Osteocyte (in vitro differentiated cells): ENCODE results near the gene MISP. TPM values are rescaled to one million over a fixed set of nuclear protein-coding genes. Genes with fewer than 3 reads are reported as not detected.

ENCODE experiments used
- DNase-seq: peaks from one replicate; pipeline ENCODE4 v3.0.0; 2021; ENCODE audit warnings: mixed read lengths; ENCODE audit not compliant: unreplicated experiment; ENCODE audit errors: extremely low spot score
- H3K27ac Mint-ChIP-seq: one replicate; pipeline ENCODE4 v1.8.0; 2021; ENCODE audit warnings: mild to moderate bottlenecking, mixed read lengths; ENCODE audit not compliant: unreplicated experiment
- H3K27me3 Mint-ChIP-seq: one replicate; pipeline ENCODE4 v1.8.0; 2021; ENCODE audit warnings: mixed read lengths; ENCODE audit not compliant: unreplicated experiment
- H3K36me3 Mint-ChIP-seq: one replicate; pipeline ENCODE4 v1.8.0; 2021; ENCODE audit warnings: mixed read lengths; ENCODE audit not compliant: unreplicated experiment
- H3K4me1 Mint-ChIP-seq: one replicate; pipeline ENCODE4 v1.8.0; 2021; ENCODE audit warnings: mixed read lengths; ENCODE audit not compliant: unreplicated experiment
- H3K4me3 Mint-ChIP-seq: one replicate; pipeline ENCODE4 v1.8.0; 2021; ENCODE audit warnings: mild to moderate bottlenecking, moderate library complexity, mixed read lengths; ENCODE audit not compliant: unreplicated experiment
- H3K9me3 Mint-ChIP-seq: one replicate; pipeline ENCODE4 v1.8.0; 2021; ENCODE audit warnings: mixed read lengths; ENCODE audit not compliant: unreplicated experiment
- CTCF ChIP-seq: fragments of 200-600 bp; sonication (generic); IDR thresholded peaks from 2 replicates; pipeline ENCODE4 v1.5.0; 2021; ENCODE audit warnings: antibody characterized with exemption, mild to moderate bottlenecking, moderate library complexity
- total RNA-seq: library from RNA; stranded (reverse); gene quantifications from 2 replicates; pipeline ENCODE4 v1.2.1, GENCODE V29; 2021

Gene MISP
- total RNA-seq, 1 donor from 2014 or later, result 1.3 TPM

- Mint-ChIP-seq H3K4me3 (no peak overlapping the region), H3K27ac (no peak overlapping the region), H3K36me3 (peaks cover 33% of the 10 kb centered on the region), H3K4me1 (peaks cover 50% of the 10 kb centered on the region), H3K27me3 (no peaks in the 10 kb centered on the region), H3K9me3 (no peaks in the 10 kb centered on the region)
- no peak for DNase-seq
- TF ChIP-seq CTCF, result no peak
These were observed 52.9 kb downstream of the MISP start for GRCh38 chr19:803686-804418.

- DNase-seq, result peak; percentile 85
- Mint-ChIP-seq H3K27me3 (no peaks in the 10 kb centered on the region), H3K9me3 (no peaks in the 10 kb centered on the region), H3K27ac (no peak overlapping the region), H3K4me3 (no peak overlapping the region), H3K4me1 (peaks cover 45% of the 10 kb centered on the region), H3K36me3 (peaks cover 29% of the 10 kb centered on the region)
- TF ChIP-seq CTCF, result no peak
These were observed 53.7 kb downstream of the MISP start for GRCh38 chr19:804419-805165.

- Mint-ChIP-seq H3K4me1 (peaks cover 40% of the 10 kb centered on the region), H3K27ac (no peak overlapping the region), H3K9me3 (no peaks in the 10 kb centered on the region), H3K4me3 (no peak overlapping the region), H3K27me3 (no peaks in the 10 kb centered on the region), H3K36me3 (peaks cover 25% of the 10 kb centered on the region)
- TF ChIP-seq CTCF, result no peak
- peak; percentile 84 for DNase-seq
These were observed 54.2 kb downstream of the MISP start for GRCh38 chr19:805166-805551.

- H3K9me3 Mint-ChIP-seq, result no peaks in the 10 kb centered on the region
- no peak for TF ChIP-seq CTCF
- peaks cover 33% of the 10 kb centered on the region for H3K4me1 Mint-ChIP-seq
- H3K4me3 Mint-ChIP-seq, result no peak overlapping the region
- peaks cover 23% of the 10 kb centered on the region for H3K36me3 Mint-ChIP-seq
- H3K27me3 Mint-ChIP-seq, result no peaks in the 10 kb centered on the region
- no peak for DNase-seq
- no peak overlapping the region for H3K27ac Mint-ChIP-seq
These were observed 55.0 kb downstream of the MISP start for GRCh38 chr19:805600-806550.
